GM12878 (cell line): ENCODE results near the gene CA10. TPM values are rescaled to one million over a fixed set of nuclear protein-coding genes. Genes with fewer than 3 reads are reported as not detected.

Experiments
- ATAC-seq: fragments of 200-7000 bp; cut with Tn5 transposase; 3 replicates; pipeline ENCODE4 v1.9.1; 2020; ENCODE audit warnings: mild to moderate bottlenecking, moderate library complexity
- BruUV-seq: library from RNA; stranded (reverse); fragments of 400-500 nt; replicated peaks from 2 replicates; lab custom pipeline; 2021; lab: Mats Ljungman, UMichigan
- CTCF ChIA-PET: fragments of 300-600 bp; sonication (Branson Sonifier 250); formaldehyde crosslinking; extraction: SDS; loops from one replicate; lab custom pipeline; 2021; ENCODE audit warnings: inconsistent platforms; lab: Yijun Ruan, JAX
- POLR2A ChIA-PET: fragments of 350-600 bp; formaldehyde crosslinking; extraction: SDS; loops from one replicate; lab custom pipeline; 2021; ENCODE audit warnings: inconsistent platforms; lab: Charles Lee
- RAD21 ChIA-PET: fragments of 300-600 bp; sonication (Branson Sonifier 250); formaldehyde crosslinking; loops from one replicate; lab custom pipeline; 2023; ENCODE audit warnings: antibody characterized with exemption; ENCODE audit not compliant: unreplicated experiment; lab: Charles Lee
- SMC1A ChIA-PET: fragments of 300-600 bp; sonication (Branson Sonifier 250); formaldehyde crosslinking; loops from one replicate; lab custom pipeline; 2023; ENCODE audit not compliant: unreplicated experiment, uncharacterized antibody; lab: Charles Lee
- DNase-seq: peaks from one replicate; pipeline ENCODE4 v3.0.0-alpha.2; 2011; ENCODE audit warnings: low read depth, low spot score
- FAIRE-seq: peaks from 3 replicates; lab custom pipeline; 2011; peaks lifted over from hg19 to GRCh38; lab: Jason Lieb, UNC
- H2AFZ ChIP-seq: 2 replicates; pipeline ENCODE4 v1.6.0; 2011; ENCODE audit warnings: low read depth, low read length, control low read depth; ENCODE audit not compliant: control insufficient read depth
- H3K27ac ChIP-seq: 2 replicates; pipeline ENCODE4 v1.5.1; 2011; ENCODE audit warnings: control low read depth; ENCODE audit not compliant: control insufficient read depth, insufficient read depth
- H3K27me3 ChIP-seq, 2 experiments: replicated peaks in 1 of 2; 2 replicates each; pipeline versions ENCODE4 v1.6.0 to v1.6.1; 2011; ENCODE audit warnings: low read length in 1 of 2; ENCODE audit not compliant: control insufficient read depth in 2 of 2, insufficient read depth in 2 of 2
- H3K36me3 ChIP-seq, 2 experiments: 2 replicates each; pipeline ENCODE4 v1.5.1; 2011; ENCODE audit warnings: low read length in 1 of 2; ENCODE audit not compliant: control insufficient read depth in 2 of 2, insufficient read depth in 2 of 2
- H3K4me1 ChIP-seq: 2 replicates; pipeline ENCODE4 v1.6.1; 2011; ENCODE audit warnings: mild to moderate bottlenecking, low read length, moderate library complexity, mixed read lengths; ENCODE audit not compliant: control insufficient read depth, insufficient read depth
- H3K4me2 ChIP-seq: 2 replicates; pipeline ENCODE4 v1.6.0; 2011; ENCODE audit warnings: control low read depth; ENCODE audit not compliant: control insufficient read depth, insufficient read depth
- H3K4me3 ChIP-seq: fragments of 200-600 bp; sonication (generic); 2 replicates; pipeline ENCODE4 v1.5.1; 2016
- H3K79me2 ChIP-seq: 2 replicates; pipeline ENCODE4 v1.6.0; 2011; ENCODE audit warnings: low read length; ENCODE audit not compliant: control insufficient read depth, insufficient read depth
- H3K9ac ChIP-seq: 2 replicates; pipeline ENCODE4 v1.8.0; 2011; ENCODE audit warnings: low read length, control low read depth, mixed read lengths; ENCODE audit not compliant: control insufficient read depth, insufficient read depth
- H3K9me3 ChIP-seq: replicated peaks from 3 replicates; pipeline ENCODE4 v1.5.1; 2011; ENCODE audit warnings: mild to moderate bottlenecking, low read length; ENCODE audit not compliant: control insufficient read depth, insufficient read depth
- H4K20me1 ChIP-seq: 2 replicates; pipeline ENCODE4 v1.6.0; 2011; ENCODE audit not compliant: control insufficient read depth, insufficient read depth
- ATF7 ChIP-seq: fragments of 450-650 bp; IDR thresholded peaks from 2 replicates; pipeline ENCODE4 v1.6.1; 2016; ENCODE audit warnings: low read depth, mild to moderate bottlenecking
- BCL11A ChIP-seq: IDR thresholded peaks from 2 replicates; pipeline ENCODE4 v1.6.1; 2011; ENCODE audit warnings: low read depth, low read length
- CBFB ChIP-seq: IDR thresholded peaks from 2 replicates; pipeline ENCODE4 v1.6.1; 2016; ENCODE audit warnings: antibody characterized with exemption, low read depth
- CBX3 ChIP-seq: fragments of 200-600 bp; sonication (generic); IDR thresholded peaks from 2 replicates; pipeline ENCODE4 v1.6.1; 2016; ENCODE audit warnings: low read depth, borderline replicate concordance
- CTCF ChIP-seq, 3 experiments: IDR thresholded peaks in 2 of 3; conservative IDR thresholded peaks in 1 of 3; 2 replicates each; pipeline ENCODE4 v1.5.1; 2011; ENCODE audit warnings: low read depth in 3 of 3, low read length in 3 of 3, mild to moderate bottlenecking in 3 of 3, control low read depth in 2 of 3, moderate library complexity in 2 of 3, inconsistent platforms in 1 of 3, mixed read lengths in 1 of 3; ENCODE audit not compliant: control insufficient read depth in 2 of 3, insufficient read depth in 1 of 3; ENCODE audit errors: extremely low read depth in 1 of 3
- DPF2 ChIP-seq: fragments of 450-650 bp; IDR thresholded peaks from 2 replicates; pipeline ENCODE4 v1.6.1; 2017; ENCODE audit warnings: mild to moderate bottlenecking
- E2F4 ChIP-seq: IDR thresholded peaks from 2 replicates; pipeline ENCODE4 v1.6.1; 2012; ENCODE audit warnings: low read depth, low read length, improper control_type of control experiment
- ETV6 ChIP-seq, 2 experiments: fragments of 450-650 bp in 1 of 2; IDR thresholded peaks in 1 of 2; conservative IDR thresholded peaks in 1 of 2; 2 replicates each; pipeline ENCODE4 v1.6.1; 2014; ENCODE audit warnings: antibody characterized with exemption in 1 of 2, borderline replicate concordance in 1 of 2, low read depth in 1 of 2, mild to moderate bottlenecking in 1 of 2, moderate library complexity in 1 of 2
- EZH2 ChIP-seq: IDR thresholded peaks from 2 replicates; pipeline ENCODE4 v1.6.1; 2012; ENCODE audit warnings: low read depth, mild to moderate bottlenecking, control low read depth, inconsistent platforms, low read length, borderline replicate concordance; ENCODE audit not compliant: control insufficient read depth
- FOXK2 ChIP-seq: fragments of 450-650 bp; IDR thresholded peaks from 2 replicates; pipeline ENCODE4 v1.6.1; 2017; ENCODE audit warnings: mild to moderate bottlenecking, moderate library complexity
- GABPA ChIP-seq: IDR thresholded peaks from 2 replicates; pipeline ENCODE4 v1.6.1; 2014; ENCODE audit warnings: antibody characterized with exemption, low read depth, mild to moderate bottlenecking, inconsistent platforms
- LARP7 ChIP-seq: fragments of 450-650 bp; IDR thresholded peaks from 2 replicates; pipeline ENCODE4 v1.6.1; 2017; ENCODE audit warnings: mild to moderate bottlenecking
- RAD51 ChIP-seq: fragments of 450-650 bp; IDR thresholded peaks from 2 replicates; pipeline ENCODE4 v1.6.1; 2016; ENCODE audit warnings: moderate library complexity, mild to moderate bottlenecking, inconsistent platforms
- SKIL ChIP-seq: fragments of 450-650 bp; IDR thresholded peaks from 2 replicates; pipeline ENCODE4 v1.6.1; 2017; ENCODE audit warnings: mild to moderate bottlenecking, low read depth, inconsistent platforms; ENCODE audit not compliant: poor library complexity, severe bottlenecking
- SREBF1 ChIP-seq: IDR thresholded peaks from 2 replicates; pipeline ENCODE4 v1.6.1; 2012; ENCODE audit warnings: mild to moderate bottlenecking, low read length
- USF2 ChIP-seq: IDR thresholded peaks from 2 replicates; pipeline ENCODE4 v1.6.1; 2011; ENCODE audit warnings: low read depth, low read length, improper control_type of control experiment, borderline replicate concordance
- ZBED1 ChIP-seq: IDR thresholded peaks from 2 replicates; pipeline ENCODE4 v1.6.1; 2016; ENCODE audit warnings: borderline replicate concordance
- ZNF207 ChIP-seq: fragments of 450-650 bp; IDR thresholded peaks from 2 replicates; pipeline ENCODE4 v1.6.1; 2014; ENCODE audit warnings: antibody characterized with exemption, mild to moderate bottlenecking, borderline replicate concordance
- ZNF622 ChIP-seq: fragments of 450-650 bp; IDR thresholded peaks from 2 replicates; pipeline ENCODE4 v1.6.1; 2017; ENCODE audit warnings: mild to moderate bottlenecking, inconsistent platforms
- WGBS: methylation state at CpG from one replicate; pipeline ENCODE4 v1.1.6; 2016; ENCODE audit warnings: low lambda C conversion rate; ENCODE audit not compliant: insufficient replicate concordance, insufficient coverage; ENCODE audit errors: missing lambda C conversion rate; 5-methylcytosine and 5-hydroxymethylcytosine counted together
- in situ Hi-C: fragments of 300-500 bp; cut with MboI; formaldehyde crosslinking; loops from 9 replicates; pipeline ENCODE4 v1.14.3; 2018; ENCODE audit warnings: mixed read lengths
- intact Hi-C: fragments of 100-400 bp; cut with micrococcal nuclease; formaldehyde crosslinking; loops from one replicate; pipeline ENCODE4 v1.14.2; 2022; ENCODE audit not compliant: unreplicated experiment
- polyA plus RNA-seq, 11 experiments: library from polyadenylated mRNA; depleted of rRNA in 4 of 11; unstranded in 6 of 11; stranded (reverse) in 5 of 11; fragments of >200 nt; fragmentation: Nextera tagmentation in 4 of 11; fragmentation: Illumina TruSeq in 1 of 11; extraction: Ambion mirVana in 4 of 11; extraction: Trizol in 1 of 11; gene quantifications; 1 replicate in 1 of 11; 2 replicates in 10 of 11; pipeline versions ENCODE4 v1.2.1 to v1.2.3, GENCODE V29; 2011 to 2016; ENCODE audit warnings: inconsistent platforms in 2 of 11, missing spikeins in 2 of 11, low read depth in 1 of 11
- total RNA-seq, 4 experiments: library from RNA; depleted of rRNA in 3 of 4; stranded (reverse); fragments of >200 nt in 3 of 4; fragmentation: Illumina TruSeq in 1 of 4; extraction: Trizol in 1 of 4; gene quantifications; 2 replicates each; pipeline versions ENCODE4 v1.2.1 to v1.2.3, GENCODE V29; 2013 to 2021

CA10 gene
- total and polyA plus RNA-seq, 10 of the 15 experiments (the other 5 are each of a cell fraction or from before 2014, with no cell fraction given), result not detected

- TF ChIP-seq E2F4 (no peak), EZH2 (no peak), USF2 (no peak), CBX3 (no peak), DPF2 (no peak), ZNF207 (no peak), SKIL (no peak), LARP7 (no peak)
Observed at GRCh38 chr17:51807460-51807859, 351.1 kb downstream of the CA10 start (continued).

- ChIA-PET SMC1A (no interaction called here), CTCF (no interaction called here)
- no peak for TF ChIP-seq LARP7
- no peak for TF ChIP-seq CTCF (IDR thresholded peaks at IDR 0.05 in 2 of 3, conservative IDR thresholded peaks at IDR 0.05 in 1 of 3; ENCODE audit: control insufficient read depth in 2 of 3, extremely low read depth in 1 of 3, insufficient read depth in 1 of 3, low read depth in 3 of 3, low read length in 3 of 3)
- TF ChIP-seq RAD51, result no peak
- no peak for TF ChIP-seq FOXK2
- TF ChIP-seq DPF2, result no peak
- TF ChIP-seq ETV6 (conservative IDR thresholded peaks at IDR 0.05 in 1 of 2, IDR thresholded peaks at IDR 0.05 in 1 of 2; ENCODE audit: borderline replicate concordance in 1 of 2, low read depth in 1 of 2), result no peak
- TF ChIP-seq GABPA, result no peak
- no peak for TF ChIP-seq CBFB
- TF ChIP-seq BCL11A, result no peak
- no peak for TF ChIP-seq ZNF622
- no peak for TF ChIP-seq SREBF1
- TF ChIP-seq ZBED1, result no peak
- TF ChIP-seq ATF7, result no peak
Observed at GRCh38 chr17:51805765-51806164, 352.7 kb downstream of the CA10 start.

More at GRCh38 chr17:51805765-51806164, 352.7 kb downstream of the CA10 start:
- Histone ChIP-seq H3K9me3 (no peaks in the 10 kb centered on the region), H4K20me1 (no peaks in the 10 kb centered on the region), H3K4me3 (no peak overlapping the region), H3K27me3 (no peaks in the 10 kb centered on the region), H3K27ac (no peak overlapping the region), H3K36me3 (no peaks in the 10 kb centered on the region), H3K4me2 (no peak overlapping the region), H3K79me2 (no peaks in the 10 kb centered on the region), H3K9ac (no peak overlapping the region), H2AFZ (no peak overlapping the region), H3K4me1 (no peaks in the 10 kb centered on the region)
- no peak for ATAC-seq
- RAD21 ChIA-PET, result no interaction called here
- WGBS, result 17% methylated on average over 1 of the region's 1 CpG
- POLR2A ChIA-PET, result no interaction called here
- in situ Hi-C loops (no loop called here), intact Hi-C loops (no loop called here)
- no peak for DNase-seq
- BruUV-seq, result no TSS peak
- no peak for FAIRE-seq
